GM23338 (cell line): ENCODE measurements around the gene HBD.

Experiments
- CREB1 ChIP-seq: fragments of 250-450 bp; sonication (Bioruptor Pico); IDR thresholded peaks from 2 replicates; pipeline ENCODE4 v1.5.0; 2020; ENCODE audit warnings: low read depth, mild to moderate bottlenecking, moderate library complexity
- EZH2 ChIP-seq: fragments of 200-600 bp; sonication (generic); IDR thresholded peaks from one replicate; pipeline ENCODE4 v1.8.0; 2017; ENCODE audit warnings: antibody characterized with exemption, mild to moderate bottlenecking, low read depth; ENCODE audit not compliant: unreplicated experiment
- JUNB ChIP-seq: IDR thresholded peaks from one replicate; pipeline ENCODE4 v1.6.1; 2016; ENCODE audit warnings: antibody characterized with exemption; ENCODE audit not compliant: unreplicated experiment
- POLR2AphosphoS5 ChIP-seq: IDR thresholded peaks from 2 replicates; pipeline ENCODE4 v1.6.1; 2016; ENCODE audit warnings: antibody characterized with exemption, low read depth
- REST ChIP-seq: IDR thresholded peaks from one replicate; pipeline ENCODE4 v1.6.1; 2018; ENCODE audit warnings: antibody characterized with exemption; ENCODE audit not compliant: unreplicated experiment
- TF ChIP-seq, protein P1 (sequence below), 2 experiments: fragments of 200-600 bp in 1 of 2; sonication (generic) in 1 of 2; conservative IDR thresholded peaks; 2 replicates each; pipeline versions ENCODE4 v1.5.1 to v1.6.1; 2016 to 2017; ENCODE audit warnings: antibody characterized with exemption in 2 of 2, low read depth in 2 of 2, mild to moderate bottlenecking in 2 of 2, moderate library complexity in 1 of 2

DNA sequence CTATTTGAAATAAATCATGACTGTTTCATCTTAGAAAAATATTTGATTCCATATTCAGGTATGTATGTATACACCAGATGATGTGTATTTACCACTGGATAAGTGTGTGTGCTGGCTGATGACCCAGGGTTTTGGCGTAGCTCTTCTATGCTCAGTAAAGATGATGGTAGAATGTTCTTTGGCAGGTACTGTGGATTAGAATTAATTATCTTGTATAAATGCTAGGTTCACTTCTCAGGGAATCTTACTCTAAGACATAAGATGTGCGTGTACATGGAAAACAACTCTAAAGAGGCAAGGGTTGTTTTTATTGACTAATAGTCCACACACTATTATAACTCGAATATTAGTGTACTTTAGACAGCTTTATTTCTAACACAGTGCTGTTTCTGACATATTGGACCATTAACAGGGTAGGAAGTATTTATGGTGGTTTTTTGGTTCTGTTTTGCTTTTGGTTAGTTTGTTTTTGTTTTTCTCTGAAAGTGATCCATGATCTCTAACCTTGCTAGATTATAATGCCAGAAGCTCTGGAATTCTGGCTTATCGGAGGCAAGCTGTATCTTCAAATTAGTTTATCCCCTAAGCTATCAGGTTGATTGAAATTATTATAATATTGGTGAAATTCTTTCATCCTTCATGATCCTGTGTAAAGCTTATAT is 16.4 kb upstream of the HBD start:
- TF ChIP-seq CREB1 (CRISPR knock-in tag) (no peak), POLR2AphosphoS5 (no peak), EZH2 (no peak), JUNB (no peak), REST (no peak)
- TF ChIP-seq, protein P1, sequence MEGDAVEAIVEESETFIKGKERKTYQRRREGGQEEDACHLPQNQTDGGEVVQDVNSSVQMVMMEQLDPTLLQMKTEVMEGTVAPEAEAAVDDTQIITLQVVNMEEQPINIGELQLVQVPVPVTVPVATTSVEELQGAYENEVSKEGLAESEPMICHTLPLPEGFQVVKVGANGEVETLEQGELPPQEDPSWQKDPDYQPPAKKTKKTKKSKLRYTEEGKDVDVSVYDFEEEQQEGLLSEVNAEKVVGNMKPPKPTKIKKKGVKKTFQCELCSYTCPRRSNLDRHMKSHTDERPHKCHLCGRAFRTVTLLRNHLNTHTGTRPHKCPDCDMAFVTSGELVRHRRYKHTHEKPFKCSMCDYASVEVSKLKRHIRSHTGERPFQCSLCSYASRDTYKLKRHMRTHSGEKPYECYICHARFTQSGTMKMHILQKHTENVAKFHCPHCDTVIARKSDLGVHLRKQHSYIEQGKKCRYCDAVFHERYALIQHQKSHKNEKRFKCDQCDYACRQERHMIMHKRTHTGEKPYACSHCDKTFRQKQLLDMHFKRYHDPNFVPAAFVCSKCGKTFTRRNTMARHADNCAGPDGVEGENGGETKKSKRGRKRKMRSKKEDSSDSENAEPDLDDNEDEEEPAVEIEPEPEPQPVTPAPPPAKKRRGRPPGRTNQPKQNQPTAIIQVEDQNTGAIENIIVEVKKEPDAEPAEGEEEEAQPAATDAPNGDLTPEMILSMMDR (conservative IDR thresholded peaks at IDR 0.05; ENCODE audit: low read depth in 2 of 2): no peak
